HG03066 (cell line): ENCODE data around the gene PYY.
"Not testable (repeated sequence)": the region's sequence is repeated elsewhere in the genome, so short reads cannot be mapped to it uniquely, and the experiment has no call there.

Experiments used
- ATAC-seq: cut with Tn5 transposase; IDR thresholded peaks from one replicate; pipeline ENCODE4 v1.9.1; 2021; ENCODE audit warnings: low read depth; ENCODE audit not compliant: unreplicated experiment

Gene PYY

DNA sequence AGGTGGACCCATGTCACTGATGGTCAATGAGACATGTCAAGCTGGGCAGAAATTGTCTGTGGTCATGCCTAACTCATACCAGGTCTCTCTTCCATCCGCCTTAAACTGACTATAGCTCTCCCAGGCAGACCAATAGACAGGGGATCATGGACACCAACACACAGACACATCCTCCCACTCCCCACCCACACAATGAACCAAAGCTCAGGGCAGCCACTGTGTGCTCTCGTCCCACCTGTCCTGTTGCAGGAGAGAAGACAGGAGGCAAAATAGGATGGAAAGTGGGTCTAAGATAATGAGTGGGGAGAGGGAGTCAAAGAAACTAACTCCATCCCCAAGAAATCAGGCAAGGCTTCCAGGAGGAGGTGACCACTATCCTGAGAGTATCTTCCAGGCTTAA, 3.2 kb downstream of the PYY start:
- no peak for ATAC-seq

DNA sequence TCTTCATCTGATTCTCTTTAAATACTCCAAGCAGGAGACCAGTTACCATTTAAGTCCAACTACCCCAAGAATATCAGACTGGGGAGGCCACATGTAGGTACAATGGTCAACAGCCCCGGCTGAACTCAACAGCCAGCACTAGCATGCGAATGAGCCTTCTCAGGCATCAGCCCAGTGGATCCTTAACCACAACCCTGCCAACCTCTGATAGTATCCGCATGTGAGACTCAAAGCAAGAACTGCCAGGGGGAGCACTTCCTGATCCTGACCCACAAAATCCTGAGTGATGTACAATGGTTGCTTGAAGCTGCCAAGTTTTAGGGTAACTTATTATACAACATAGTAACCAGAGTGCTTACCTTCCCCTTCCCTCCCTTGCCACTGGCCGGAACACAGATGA, 4.0 kb downstream of the PYY start:
- no peak for ATAC-seq

DNA sequence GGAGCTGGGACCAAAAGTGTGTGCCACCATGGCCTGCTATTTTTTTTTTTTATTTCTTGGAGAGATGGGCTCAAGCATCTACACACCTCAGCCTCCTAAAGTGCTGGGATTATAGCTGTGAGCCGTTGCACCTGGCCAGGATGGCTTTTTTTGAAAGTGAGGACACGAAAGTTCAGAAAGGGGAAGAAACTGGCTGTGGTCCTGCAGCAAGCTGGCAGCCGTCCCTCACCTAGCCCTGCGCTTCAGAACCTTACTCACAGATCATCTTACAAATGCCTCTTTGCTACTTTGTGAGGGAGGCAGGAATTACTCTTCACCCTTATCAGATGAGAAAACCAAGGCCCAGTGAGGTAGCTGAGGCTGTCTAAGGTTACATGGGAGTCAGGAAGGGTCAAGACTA, 7.0 kb downstream of the PYY start:
- no peak for ATAC-seq

DNA sequence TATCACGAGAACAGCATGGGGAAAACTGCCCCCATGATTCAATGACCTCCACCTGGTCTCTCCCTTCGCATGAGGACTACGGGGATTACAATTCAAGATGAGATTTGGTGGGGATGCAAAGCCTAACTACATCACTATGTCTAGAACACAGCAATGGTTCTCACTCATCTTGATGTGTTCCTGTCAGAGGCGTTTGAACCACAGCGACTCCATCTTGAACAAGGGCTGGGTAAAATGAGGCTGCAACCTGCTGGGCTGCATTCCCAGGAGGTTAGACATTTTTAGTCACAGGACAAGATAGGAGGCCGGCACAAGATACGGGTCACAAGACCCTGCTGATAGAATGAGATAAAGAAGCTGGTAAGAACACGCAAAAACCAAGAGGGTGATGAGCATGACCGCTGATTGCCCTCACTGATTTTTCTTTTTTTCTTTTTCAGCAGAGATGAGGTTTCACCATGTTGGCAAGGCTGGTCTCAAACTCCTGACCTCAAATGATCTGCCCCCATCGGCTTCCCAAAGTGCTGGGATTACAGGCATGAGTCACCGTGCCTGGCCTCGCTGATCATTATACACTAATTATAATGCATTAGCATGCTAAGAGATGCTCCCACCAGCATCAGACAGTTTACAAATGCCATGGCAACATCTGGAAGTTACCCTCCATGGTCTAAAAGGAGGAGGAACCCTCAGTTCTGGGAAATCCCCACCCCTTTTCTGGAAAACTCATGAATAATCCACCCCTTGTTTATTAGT, 8.5 kb downstream of the PYY start:
- no peak for ATAC-seq

DNA sequence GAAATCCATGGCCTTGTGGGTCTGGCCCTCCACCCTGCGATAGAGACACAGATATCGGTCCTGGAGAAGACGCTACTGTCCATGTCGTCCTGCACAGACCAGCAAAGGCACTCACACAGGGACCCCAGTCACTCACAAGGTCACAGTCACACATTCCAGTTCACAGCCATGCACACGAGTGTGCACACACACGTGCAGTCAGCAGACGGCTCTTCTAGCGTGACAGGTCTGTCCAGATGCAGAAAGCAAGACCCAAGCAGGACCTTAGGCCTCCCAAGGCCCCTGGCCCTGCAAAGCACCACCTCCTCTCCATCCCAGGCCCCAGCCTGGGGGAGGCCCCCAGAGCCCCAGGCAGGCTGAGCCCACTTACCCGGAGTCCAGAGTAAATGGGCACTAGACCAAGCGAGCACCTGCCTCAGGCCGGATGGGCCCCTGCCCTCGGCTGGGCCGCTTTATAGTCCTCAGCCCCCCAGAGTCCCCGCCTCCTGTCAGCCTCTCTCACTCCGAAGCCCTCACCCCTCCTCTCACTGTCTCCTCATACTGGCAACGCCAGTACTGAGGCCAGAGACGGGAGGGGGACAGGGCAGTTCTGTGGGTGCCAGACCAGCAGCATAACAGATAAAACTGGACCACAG, 11.6 kb downstream of the PYY start, which contains the start of gene PPY:
TSS of gene PPY (minus strand) at position 426 of the 635 bp plus-strand sequence. CDS start 822 bp downstream, outside the sequence.
- ATAC-seq, result no peak

DNA sequence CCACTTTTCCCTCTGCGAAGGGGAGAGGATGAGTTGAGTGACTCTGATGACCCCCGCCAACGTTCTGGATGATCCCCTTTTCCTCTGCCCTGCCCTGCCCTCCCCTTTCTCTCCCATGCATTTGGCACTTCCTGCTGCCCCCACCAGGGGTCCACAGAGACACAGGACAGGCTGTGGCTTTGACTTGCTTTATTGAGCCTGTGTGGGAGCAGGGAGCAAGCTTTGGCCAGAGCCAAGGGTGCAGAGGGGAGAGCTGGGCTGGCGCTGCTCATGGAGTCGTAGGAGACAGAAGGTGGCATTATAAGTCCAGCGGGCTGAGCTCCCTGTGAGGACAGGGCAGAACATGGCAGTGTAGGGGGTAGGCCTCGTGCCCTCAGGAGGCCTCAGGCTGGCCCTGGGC, 13.1 kb downstream of the PYY start:
- ATAC-seq, result no peak

DNA sequence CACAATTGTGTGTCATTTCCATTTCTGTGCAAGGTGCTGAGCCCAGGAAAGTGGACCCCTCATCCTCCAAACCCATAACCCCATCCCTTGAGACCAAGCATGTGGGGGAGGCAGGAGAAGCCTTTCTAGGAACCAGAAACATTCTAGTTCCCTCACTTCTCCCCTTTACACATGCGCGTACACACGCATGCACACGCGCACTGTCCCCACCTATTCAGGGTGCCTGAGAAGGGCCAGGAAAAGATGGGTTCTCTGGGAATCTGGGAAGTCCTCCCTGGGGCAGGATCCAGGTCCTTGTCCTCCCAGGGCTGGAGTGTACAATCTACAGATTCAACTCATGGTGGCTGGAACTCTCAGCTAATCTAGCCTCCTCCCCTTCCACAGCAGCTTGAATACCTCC, 13.9 kb downstream of the PYY start:
- no peak for ATAC-seq

DNA sequence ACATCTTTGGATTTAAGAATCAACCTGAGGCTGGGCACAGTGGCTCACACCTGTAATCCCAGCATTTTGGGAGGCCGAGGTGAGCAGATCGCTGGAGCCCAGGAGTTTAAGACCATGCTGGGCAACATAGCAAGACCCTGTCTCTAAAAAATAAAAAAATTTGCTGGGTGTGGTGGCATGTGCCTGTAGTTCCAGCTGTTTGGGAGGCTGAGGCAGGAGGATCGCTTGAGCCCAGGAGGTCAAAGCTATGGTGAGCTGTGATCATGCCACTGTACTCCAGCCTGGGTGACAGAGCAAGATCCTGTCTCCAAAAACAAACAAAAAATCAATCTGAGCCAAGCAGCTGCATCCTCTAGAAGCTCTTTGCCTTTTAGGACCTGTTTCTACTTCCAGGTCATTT, 14.3 kb downstream of the PYY start:
- ATAC-seq, result not testable (repeated sequence)

DNA sequence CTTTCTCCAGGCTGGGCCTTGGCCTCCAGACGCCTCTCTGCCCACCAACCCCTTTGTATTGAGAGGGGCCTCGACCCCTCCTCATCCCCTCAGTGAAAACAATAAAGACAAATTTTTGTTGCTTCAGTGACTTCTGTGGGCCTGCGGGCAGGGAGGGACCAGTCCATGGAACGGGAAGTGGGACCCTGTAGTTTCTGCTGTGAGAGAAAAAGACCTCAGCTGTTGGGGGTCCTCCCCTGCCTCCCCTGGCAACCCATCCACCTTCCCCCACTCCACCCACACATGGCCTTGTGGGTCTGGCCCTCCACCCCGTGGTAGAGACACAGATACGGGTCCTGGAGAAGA, 14.9 kb downstream of the PYY start:
- no peak for ATAC-seq

DNA sequence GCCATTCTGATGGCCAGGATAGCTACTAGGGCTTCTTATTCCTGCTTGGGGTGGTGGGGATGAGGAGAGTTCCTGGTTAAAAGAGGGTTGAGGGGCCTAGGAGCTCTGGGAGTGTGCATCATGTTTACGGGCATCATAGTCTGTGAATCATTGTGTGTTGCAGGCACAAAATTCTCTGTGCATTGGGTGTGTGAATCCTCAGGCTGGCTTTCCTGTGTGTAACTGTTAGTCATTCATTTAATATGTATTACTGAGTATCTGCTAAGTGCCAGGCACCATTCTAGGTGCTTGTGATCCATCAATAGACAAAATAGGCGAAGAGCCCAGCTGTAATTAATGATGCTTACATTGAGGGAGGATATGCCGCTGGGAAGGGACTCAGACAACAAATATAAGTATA, 17.3 kb downstream of the PYY start:
- ATAC-seq, result no peak

DNA sequence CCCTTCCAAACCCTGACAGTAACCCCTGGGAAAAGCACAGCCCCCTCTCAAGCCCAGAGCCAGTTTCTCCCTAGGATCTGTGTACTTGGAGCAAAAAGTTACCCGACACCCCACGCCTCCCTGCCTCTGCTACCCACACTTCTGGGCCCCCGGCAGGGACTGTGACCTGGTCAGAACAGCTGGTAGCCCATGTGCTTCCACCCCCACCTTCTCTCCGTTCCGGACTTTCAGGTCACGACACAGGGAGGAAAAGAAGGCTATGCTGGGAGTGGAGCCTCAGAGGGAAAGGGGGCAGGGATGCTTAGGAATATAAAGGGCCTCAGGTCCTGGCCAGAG, 17.8 kb downstream of the PYY start:
- no peak for ATAC-seq

DNA sequence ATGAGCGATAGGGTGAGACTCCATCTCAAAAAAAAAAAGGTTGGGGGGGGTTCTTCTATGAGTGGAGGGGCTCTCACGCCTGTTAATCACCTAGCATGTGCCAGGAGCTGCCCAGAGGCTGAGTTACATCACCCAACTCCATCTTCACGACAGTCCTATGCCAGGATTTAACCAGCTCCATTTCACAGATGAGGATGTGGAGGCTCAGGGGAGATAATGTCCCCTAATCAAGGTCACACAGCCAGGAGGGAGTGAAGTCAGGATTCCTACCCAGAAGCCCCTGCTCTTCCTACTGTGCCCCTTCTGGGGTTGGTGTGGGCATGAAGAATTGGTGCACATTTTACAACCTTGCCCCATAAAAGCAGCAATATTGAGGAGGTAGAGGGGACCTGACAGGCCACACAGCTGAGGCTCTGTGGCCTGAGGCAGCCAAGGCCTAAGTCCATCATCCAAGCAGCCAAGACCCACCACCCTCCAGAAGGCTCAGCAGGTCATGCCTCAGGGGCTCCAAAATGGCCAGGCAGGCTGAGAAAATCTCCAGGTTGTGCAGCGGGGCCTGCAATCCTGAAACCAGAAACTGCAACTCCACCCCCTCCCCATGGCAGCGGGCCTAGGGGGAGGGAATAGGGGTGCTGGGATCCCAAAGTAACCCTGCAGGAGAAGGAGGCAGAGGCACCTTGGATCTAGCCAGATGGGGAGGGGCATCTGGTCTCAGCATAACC, 18.4 kb downstream of the PYY start:
- no peak for ATAC-seq

DNA sequence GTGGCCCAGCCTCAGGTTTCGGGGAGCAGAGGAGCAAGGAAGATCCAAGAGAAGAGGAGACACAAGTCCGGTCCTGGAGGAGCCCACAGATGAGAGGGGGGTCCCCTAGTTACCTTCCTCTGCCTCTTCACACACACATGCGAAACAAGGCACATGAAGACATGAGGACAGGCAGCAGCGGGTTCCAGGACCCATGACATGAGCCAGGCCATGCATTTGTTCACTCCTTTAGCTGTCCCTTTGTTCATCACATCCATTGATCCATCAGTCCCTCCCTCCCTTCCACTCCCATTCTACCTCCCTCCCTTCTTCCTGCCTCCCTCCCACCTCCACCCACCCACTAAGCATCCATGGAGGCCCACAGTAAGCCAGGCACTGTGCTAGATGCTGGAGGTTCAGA, 20.8 kb downstream of the PYY start:
- ATAC-seq, result no peak

DNA sequence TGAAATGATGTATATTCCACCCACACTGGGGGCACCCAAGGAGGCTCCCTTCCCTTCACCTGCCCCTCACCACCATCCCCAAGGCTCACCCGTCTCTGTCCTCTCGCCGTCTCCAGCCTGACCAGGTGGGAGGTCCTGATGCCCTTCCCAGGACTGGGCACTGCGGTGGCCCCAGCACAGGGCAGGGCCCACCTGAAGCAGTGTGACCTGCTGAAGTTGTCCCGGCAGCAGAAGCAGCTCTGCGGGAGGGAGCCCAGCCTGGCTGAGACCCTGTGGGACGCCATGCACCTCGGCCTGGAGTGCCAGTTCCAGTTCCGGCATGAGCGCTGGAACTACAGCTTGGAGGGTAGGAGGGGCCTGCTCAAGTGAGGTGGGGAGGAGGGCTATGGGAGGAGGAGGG, 21.4 kb downstream of the PYY start:
- ATAC-seq, result no peak

DNA sequence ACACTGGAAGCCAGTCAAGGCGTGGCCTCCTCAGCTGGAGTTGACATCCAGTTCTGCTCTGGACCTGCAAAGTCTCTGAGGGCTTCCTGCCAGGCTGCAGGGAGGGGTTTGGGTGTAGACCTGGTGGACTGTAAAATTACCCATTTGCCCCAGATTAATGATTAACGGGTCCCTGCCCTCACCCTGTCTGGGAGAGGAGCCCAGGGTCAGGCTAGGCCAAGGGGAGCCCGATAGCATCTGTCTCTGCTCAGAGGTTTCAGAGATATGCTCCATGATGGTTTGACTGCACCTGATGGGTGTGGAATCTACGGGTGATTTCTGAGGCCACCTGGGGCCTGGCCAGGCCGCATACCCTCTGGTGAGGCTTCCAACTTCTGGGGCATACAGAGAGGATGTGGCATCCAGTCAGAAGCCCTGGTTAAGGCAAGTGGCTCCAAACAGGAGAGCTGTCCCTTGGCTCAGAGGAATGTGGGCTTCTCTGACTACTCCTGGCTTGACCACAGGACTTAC, 22.6 kb downstream of the PYY start:
- ATAC-seq, result no peak

DNA sequence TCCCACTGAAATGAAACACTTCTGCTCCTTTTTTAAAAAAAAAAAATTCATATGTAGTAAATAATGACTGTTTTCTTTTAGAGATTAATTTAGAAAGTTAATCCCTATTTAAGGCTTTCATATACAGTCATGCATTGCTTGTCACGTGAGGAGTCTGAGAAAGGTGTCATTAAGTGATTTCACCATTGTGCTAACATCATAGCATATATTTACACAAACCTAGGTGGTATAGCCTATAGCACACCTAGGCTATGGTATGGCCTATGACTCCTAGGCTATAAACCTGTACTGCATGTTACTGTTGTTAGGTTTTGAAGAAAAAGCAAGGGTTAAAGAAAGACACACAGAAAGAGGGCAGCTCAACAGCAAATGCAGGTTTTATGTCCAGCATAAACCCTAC, 25.1 kb downstream of the PYY start:
- ATAC-seq, result no peak

DNA sequence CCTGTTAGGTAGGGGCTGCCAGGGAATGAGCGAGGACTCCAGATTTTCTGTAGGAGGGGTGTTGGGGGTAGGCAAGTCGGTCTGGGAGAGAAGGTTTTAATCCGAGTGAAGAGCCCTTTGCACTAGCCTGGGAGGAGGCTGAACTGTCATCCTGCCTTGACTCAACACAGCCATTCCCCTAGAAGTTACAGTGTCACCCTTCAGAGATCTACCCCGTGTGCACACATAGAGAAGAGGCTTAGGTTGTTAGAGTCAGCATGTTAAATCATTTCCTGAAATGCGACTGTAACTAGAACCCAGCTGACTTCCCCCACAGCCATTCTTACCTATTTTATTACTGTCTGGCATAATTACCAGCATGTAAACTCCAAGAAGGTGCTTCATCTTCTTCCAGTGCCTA, 25.8 kb downstream of the PYY start:
- not testable (repeated sequence) for ATAC-seq

DNA sequence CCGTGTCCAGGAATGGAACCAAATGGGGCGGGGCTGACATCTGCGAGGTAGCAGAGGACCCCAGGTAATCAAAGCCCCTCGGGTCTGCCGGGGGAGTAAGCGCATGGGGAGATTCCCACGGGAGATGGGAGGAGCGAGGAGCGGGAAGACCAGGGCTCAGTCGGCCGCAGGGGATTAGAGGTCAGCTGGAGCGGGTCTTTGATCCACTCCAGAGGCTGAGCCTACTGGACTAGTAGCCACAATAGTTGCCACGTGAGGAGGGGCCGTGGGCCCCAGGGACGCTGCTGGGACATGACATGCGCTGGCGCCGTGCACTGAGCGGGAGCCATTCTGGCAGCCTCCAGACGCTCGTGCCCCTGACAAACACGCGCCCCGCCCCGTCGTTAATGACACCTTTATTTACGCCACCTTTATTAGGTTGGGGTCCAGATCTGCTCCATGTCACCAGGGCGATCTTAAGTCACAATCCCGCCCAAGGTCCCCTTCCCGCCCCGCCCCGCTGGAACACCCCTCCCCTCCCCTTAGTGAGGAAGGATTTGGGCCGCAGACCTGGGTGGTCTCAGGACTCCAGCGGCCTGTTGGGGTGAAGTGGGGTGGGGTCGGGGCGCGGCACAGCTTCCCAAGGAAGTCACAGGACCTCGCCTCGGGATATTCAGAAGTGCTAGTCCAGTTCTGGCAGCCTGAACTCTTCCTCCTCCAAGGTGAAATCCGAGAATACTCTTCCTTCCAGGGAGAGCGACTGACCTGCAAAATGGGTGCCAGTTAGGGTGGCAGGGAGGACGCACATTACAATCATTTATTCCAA, 26.5 kb downstream of the PYY start:
- ATAC-seq, result no peak

DNA sequence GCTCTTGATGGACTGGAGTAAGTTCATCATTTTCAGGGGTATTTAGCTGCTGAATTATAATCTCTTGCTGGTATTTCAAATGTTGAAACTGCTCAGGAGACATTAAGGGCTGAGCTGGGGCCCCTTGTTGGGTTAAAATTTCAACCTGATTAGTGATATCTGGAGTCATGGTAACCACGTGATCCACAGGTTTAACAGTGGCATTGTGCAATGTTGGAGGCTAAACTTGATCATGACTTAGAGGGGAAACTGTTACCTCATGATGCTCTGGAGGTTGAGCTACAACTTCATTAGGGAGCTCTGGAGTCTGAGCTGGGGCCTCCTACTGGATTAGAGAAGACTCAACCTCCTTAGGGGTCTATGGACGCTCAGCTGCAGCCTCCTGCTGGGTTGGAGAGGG, 29.2 kb downstream of the PYY start:
- no peak for ATAC-seq

DNA sequence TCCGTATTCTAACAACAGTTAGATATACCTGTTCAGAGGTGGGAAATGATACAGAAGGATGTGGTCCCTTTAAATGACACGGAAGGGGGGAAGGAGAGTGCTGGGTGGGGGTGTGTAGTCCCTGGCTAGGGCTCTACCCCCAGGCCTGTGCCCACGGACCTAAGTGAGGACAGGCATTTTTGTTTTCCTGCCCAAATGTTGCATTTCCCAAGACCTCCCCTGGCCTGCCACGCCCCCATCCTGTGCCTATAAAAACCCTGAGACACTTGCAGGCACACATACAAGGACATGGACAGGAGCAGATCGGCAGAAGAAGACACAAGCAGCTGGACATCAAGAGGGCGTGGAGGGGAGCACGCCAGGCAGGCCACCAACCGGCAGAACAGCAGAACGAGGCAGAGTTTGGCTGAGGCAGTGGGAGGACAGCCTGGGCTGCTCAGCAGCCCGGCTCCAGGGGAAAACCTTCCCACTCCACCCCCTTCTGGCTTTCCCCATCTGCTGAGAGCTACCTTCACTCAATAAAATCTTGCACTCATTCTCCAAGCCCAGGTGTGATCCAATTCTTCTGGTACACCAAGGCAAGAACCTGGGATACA, 33.1 kb downstream of the PYY start:
- ATAC-seq, result no peak

DNA sequence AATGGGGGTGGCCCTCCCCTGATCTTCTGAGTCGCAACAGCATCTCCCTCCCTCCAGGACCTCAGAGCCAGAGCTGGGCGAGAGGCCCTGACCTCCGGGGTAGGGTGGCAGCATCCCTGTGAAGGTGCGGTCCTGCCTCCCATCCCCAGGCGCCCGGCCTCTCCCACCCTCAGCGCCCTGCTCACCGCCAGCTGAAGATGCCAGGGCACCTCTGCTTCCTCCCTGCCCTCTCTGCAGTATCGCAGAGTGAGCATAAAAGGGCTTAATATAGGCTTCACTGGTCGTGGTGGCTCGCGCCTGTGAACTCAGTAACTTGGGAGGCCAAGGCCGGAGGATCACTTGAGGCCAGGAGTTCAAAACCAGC, 35.7 kb downstream of the PYY start:
- ATAC-seq, result no peak
